H1 (cell line): Measurements from ENCODE around the gene HTR3B. TPM values are rescaled to one million over a fixed set of nuclear protein-coding genes. Genes with fewer than 3 reads are reported as not detected.

Experiments used
- BACH1 ChIP-seq: IDR thresholded peaks from 2 replicates; pipeline ENCODE4 v1.6.1; 2012; ENCODE audit warnings: low read length, improper control_type of control experiment
- CHD1 ChIP-seq: IDR thresholded peaks from 2 replicates; pipeline ENCODE4 v1.6.1; 2012; ENCODE audit warnings: low read depth, low read length, improper control_type of control experiment
- CTCF ChIP-seq, 3 experiments: IDR thresholded peaks; 1 replicate in 2 of 3; 2 replicates in 1 of 3; pipeline versions ENCODE4 v1.5.1 to v1.6.1; 2011; ENCODE audit warnings: low read length in 3 of 3, mild to moderate bottlenecking in 3 of 3, inconsistent platforms in 2 of 3, low read depth in 1 of 3, moderate library complexity in 1 of 3; ENCODE audit not compliant: insufficient read depth in 1 of 3; ENCODE audit errors: control extremely low read depth in 1 of 3
- KDM5A ChIP-seq: fragments of 200-600 bp; IDR thresholded peaks from 2 replicates; pipeline ENCODE4 v1.7.1; 2012; ENCODE audit warnings: mild to moderate bottlenecking, low read length, inconsistent platforms, mixed read lengths
- MAX ChIP-seq: IDR thresholded peaks from 2 replicates; pipeline ENCODE4 v1.6.1; 2012; ENCODE audit warnings: inconsistent platforms
- RNF2 ChIP-seq: fragments of 200-900, 300-1000 bp; sonication (generic); IDR thresholded peaks from 2 replicates; pipeline ENCODE4 v1.7.1; 2016; ENCODE audit warnings: borderline replicate concordance, low read depth, mild to moderate bottlenecking, antibody characterized with exemption, low read length; ENCODE audit not compliant: poor library complexity, severe bottlenecking; ENCODE audit errors: missing control alignments
- SIN3A ChIP-seq, 2 experiments: IDR thresholded peaks in 1 of 2; conservative IDR thresholded peaks in 1 of 2; 2 replicates each; pipeline ENCODE4 v1.6.1; 2011 to 2012; ENCODE audit warnings: low read length in 2 of 2, improper control_type of control experiment in 1 of 2, low read depth in 1 of 2, mild to moderate bottlenecking in 1 of 2
- TBP ChIP-seq: IDR thresholded peaks from 2 replicates; pipeline ENCODE4 v1.6.1; 2011; ENCODE audit warnings: low read depth, low read length, improper control_type of control experiment
- polyA plus RNA-seq, 7 experiments: library from polyadenylated mRNA; depleted of rRNA in 3 of 7; stranded (reverse) in 5 of 7; unstranded in 2 of 7; fragments of >200 nt in 5 of 7; fragments of 200-250 nt in 2 of 7; gene quantifications; 1 replicate in 5 of 7; 2 replicates in 1 of 7; 4 replicates in 1 of 7; pipeline versions ENCODE4 v1.2.1 to v1.2.3, GENCODE V29; 2011 to 2013; ENCODE audit warnings: missing spikeins in 2 of 7, mixed read lengths in 2 of 7
- total RNA-seq: library from RNA; stranded (reverse); fragmentation: NEBNext Ultra II Directional; extraction: Animal tissue kit (Norgen Biotek cat#: 25700); gene quantifications from 2 replicates; pipeline ENCODE4 v1.2.1, GENCODE V29; 2021

Gene HTR3B
- total and polyA plus RNA-seq, 2 of the 8 experiments (the other 6 are each of a cell fraction or from before 2014, with no cell fraction given): not detected

- TF ChIP-seq RNF2 (no peak), SIN3A (conservative IDR thresholded peaks at IDR 0.05 in 1 of 2, IDR thresholded peaks at IDR 0.05 in 1 of 2; ENCODE audit: low read depth in 1 of 2, low read length in 2 of 2) (no peak), KDM5A (no peak), CTCF (IDR thresholded peaks at IDR 0.05; ENCODE audit: control extremely low read depth in 1 of 3, insufficient read depth in 1 of 3, low read depth in 1 of 3, low read length in 3 of 3) (no peak), TBP (no peak), MAX (no peak), BACH1 (no peak), CHD1 (no peak)
Observed at GRCh38 chr11:113992459-113993110, 88.0 kb downstream of the HTR3B start (continued).
